A204.1 (cell line): Measurements from ENCODE around the gene ADCYAP1R1.

Source experiments
- FAIRE-seq: peaks from 2 replicates; lab custom pipeline; 2012; peaks lifted over from hg19 to GRCh38; lab: Jason Lieb, UNC

ADCYAP1R1 gene

DNA sequence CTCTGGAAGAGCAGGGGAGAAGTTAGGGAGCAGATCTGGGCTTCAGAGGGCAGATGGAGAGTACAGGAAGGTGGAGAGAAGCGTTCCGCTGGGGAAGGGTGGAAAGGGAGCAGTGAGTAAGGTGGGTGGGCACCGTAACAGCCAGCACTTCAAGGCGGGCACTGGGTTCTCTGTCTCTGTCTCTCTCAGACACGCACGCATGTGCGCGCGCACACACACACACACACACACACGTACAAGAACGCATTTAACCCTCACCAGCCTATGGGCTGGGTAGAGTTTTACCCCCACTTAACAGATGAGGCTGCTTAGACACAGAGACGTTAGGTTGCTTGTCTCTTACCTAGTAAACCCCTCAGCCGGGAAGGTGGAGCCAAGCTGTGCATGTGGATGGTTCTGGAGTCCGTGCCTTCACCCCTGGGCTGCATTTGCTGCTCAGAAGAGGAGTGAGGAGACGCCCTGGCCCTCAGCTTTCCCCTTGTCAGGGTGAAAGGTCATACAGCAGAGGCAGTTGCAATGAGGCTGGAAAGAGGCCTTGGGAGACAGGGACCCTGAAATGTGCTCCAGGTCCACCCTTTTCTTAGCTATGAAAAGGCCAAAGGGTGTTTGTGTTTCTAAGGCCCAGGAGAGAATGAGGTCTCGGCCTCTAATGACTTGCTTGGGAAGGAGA, 16.0 kb downstream of the ADCYAP1R1 start:
- FAIRE-seq: no peak

DNA sequence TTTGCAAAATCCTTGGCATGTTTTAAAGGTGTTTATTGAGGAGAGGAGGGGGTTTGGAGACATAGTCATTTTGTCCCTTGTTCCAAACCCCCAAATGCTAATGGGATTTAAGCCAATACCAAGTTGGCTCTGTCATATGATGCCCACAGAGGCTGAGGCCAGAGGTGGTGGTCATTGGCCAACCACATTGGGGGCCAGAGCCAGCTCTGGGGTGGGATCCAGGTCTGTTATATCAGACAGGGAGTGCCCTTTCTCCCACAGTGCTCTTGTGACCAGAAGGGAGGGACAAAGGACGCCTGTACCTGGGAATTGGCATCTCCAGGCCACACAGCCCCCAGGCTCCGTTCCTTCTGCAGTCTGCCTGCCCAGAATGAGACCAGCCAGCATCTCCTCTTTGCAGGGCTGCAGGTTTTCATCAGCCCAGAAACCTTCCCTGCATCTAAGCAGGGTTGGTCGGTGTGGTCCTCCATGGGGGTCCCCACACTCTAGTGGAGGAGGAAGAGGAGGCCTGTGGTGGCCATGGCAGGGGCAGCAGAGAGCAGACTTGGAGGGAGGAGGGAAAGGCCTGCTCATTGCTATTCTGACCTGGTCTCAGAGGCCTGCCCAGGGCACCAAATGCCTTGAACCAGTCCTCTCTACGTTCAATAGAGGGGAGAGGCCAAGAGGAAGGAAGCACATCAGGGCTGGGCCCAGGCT, 17.9 kb downstream of the ADCYAP1R1 start:
- no peak for FAIRE-seq

DNA sequence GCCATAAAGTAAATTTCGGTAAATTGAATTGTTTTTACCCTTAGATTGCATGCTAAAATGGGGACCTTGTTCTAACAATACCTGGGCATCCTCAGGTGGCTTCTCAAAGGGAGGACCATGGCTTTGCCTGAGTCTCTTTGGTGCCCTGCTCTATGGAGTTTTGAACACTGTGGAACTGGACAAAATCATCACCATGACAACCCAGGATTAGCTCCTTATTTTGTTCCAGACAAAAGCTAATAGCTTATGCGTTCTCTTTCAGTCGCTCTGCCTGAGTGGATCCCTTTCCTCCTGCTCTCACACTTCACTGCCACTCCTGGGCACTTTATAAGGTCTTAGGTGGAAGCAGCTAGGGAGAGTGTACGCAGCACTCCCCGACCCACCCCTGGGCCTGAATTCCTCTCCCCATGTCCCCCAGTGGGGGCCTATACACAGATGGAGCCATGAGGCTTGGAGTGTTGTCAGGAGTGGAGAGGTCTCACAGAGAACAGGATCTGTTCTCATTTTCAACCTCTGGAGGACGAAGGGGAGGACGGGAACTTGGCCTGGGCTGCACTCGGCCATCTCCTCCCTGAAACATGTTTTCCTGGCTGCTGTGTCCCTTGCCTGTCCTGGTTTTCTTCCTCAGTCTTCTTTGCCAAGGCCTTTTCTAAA, 19.0 kb downstream of the ADCYAP1R1 start:
- no peak for FAIRE-seq

DNA sequence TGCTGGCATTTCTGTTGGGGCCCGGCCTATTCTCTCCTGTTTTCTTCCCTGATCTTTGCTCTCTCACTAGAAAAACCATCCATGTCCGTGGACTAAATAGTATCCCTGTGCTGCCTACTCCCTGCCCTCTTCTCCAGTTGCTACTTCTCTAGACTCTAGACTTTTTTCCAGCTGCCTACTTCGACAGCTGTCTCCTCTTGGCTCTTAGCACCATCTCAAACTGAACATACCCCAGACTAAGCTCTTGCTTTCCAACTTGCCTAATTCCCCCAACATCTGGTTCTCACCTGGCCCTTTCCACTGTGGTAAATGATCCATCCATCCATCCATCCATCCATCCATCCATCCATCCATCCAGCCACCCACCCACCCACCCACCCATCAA, 19.5 kb downstream of the ADCYAP1R1 start:
- no peak for FAIRE-seq

DNA sequence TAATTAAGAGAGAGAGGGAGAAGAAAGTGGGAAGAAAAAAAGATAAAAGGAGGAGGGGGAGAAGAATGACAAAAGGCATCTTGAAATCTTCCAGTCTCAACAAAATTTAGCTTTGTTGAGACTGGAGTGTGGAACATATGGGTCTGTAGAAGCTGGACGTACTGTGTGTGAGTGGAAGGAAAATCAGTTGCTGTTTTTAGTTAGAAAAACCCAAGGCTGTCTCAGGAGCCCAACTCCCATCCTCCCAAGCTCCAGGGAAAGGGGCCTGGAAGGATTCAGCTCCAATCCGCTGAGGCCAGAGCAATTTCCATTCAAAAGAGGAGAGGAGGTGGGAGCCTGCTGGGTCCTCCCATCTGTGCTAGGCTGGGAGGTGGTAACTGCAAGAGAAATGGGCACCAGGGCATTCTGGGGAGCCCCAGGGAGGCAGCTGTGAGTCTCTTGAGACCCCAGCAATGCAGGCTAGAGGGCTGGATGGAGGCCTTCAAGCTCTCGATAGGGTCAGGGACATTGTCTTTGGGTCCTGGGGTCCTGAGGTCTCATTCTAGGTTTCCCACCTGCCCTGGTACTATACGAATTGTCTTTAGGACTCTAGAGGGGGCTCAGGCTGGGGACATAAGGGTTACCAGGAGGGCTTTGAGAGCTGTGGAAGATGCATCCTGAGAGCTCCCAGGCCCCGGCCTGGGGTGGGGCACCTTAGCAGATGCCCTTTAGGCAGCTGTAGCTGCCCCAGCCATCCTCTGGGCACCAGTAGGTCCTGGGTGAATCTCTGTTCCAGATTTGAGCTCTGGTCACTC, 21.4 kb downstream of the ADCYAP1R1 start:
- no peak for FAIRE-seq

DNA sequence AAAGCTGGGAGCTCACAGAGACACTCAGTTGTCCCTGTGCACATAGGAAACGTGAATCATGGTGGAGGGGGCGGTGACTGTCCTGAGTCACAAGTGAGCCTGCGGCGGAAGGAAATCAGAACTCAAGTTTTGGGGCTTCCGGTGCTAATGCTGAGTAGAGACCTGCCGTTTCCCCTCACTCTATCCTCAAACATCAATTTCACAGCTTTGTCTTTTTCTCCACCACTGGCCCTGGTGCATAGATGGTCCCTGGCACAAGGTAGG, 21.9 kb downstream of the ADCYAP1R1 start:
- no peak for FAIRE-seq

DNA sequence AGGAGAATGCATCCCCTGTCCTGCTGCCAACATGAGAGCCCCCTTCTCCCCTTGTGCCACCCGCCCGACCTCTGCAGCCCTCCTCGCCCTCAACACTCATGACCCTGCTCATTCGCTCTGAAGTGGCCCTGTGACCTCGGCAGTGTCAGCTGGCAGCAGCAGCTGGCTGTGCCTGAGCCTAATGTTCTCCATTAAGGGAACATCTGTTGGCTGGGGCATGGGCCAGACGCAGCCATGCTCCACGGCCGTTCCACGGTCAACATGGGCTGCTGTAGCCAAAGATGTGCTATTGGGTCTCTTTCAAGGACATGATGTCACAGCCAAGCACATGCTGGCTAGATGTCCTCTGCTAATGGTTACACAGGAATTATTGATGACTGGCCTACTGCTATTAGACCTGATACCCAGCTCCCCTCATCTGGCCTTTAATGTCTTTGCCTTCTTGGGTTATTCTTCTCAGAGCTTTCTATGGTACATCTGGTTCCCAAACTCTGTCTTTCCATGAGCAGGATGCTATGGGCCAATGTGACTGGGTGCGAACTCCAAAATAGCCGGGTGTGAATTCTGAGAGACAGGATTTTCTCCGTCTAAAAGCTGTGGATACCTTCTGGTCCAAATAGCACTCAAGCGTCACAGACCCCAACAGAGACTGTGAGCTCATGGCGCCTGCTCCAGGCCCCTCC, 22.4 kb downstream of the ADCYAP1R1 start:
- FAIRE-seq: no peak

DNA sequence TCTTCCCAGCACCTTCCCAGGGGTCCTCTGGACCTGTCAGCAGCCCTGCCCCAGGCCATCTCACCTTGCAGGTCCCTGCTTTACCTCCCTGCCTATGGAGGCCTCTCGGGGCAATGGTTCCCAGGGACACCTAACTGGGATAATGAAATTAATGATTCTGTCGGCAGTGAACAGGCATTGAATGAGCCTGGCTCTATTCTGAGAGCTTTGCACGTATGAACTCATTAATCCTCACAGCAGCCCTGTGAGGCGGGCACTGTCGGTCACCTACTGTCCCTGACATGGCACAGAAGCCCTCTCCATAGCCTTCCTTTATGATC, 22.9 kb downstream of the ADCYAP1R1 start:
- no peak for FAIRE-seq

DNA sequence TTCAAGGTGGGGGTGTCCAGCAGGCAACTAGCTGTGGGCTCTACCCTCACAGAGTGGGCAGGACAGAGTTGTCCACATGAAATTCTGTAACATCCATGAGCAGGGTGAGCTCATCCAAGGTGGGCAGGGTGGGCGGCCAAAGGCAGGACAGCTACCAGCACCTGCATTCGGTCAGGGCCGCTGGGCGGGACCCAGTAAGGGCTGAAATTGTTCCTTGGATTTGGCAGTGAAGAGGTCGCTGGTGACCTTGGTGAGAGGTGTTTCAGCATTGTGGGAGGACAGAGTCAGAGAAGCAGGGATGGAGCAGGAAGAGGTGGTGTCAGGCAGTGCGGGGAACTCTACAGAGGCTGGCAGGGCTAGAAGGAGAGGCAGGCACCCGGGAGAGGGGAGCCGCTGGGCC, 23.9 kb downstream of the ADCYAP1R1 start:
- FAIRE-seq: no peak

DNA sequence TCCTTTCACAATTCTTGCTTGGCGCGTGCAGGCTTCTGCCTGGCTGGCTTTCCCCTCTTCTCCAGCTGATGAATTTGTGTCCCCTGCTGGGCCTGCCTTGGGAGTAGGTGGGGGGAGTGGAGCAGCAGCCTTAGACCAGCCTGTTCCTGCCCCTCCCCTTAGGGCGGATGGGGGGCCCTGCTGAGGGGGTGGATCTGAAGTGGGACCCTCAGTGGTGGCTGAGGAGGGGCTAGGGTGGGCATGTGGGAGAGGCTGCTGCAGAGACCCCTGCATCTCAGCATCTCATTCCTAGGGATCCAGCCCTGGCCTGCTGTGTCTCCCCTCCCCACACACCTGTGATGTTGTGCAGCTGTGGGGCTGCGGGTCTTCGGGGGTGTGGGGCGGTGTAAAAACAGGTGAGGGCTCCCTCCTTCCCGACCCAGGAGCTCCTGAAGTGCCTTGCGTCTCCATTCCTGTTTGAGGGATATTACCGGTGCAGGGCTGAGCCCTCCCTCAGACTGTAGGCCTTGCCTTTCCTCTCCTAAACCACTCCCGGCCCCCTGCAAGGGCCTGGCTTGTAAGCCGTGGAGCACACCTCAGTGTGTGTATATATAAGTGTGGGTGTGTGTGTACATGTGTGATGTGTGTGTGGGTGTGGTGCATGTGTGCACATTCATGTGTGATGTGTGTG, 24.7 kb downstream of the ADCYAP1R1 start:
- FAIRE-seq: no peak

DNA sequence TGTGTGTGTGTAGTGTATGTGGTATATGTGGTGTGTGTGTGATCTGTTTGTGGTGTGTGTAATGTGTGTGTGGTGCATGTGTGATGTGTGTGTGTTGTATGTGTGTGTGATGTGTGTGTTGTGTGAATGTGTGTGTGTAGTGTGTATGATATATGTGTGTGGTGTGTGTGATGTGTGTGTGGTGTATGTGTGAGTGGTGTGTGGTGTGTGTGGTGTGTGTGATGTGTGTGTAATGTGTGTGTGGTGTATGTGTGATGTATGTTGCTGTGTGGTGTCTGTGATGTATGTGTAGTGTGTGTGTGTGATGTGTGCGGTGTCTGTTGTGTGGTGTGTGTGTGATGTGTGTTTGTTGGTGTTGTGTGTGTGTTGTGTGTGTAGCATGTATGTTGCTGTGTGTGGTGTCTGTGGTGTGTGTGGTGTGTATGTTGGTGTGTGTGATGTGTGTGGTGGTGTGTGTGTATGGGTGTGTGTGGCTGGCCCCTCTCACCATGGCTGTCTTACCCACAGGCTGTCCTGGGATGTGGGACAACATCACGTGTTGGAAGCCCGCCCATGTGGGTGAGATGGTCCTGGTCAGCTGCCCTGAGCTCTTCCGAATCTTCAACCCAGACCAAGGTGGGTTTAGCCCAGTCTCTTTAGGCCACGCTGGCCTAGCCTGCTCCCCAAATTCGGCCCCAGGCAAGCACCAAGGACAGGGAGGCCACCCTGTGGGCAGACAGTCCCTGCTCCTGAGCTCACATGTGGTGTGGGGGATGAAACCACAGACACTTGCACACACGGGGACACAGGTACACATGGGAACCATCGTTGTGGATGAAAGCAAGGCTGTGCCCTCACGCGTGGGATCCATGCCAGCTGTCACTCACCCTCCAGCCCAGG, 25.6 kb downstream of the ADCYAP1R1 start:
- no peak for FAIRE-seq

DNA sequence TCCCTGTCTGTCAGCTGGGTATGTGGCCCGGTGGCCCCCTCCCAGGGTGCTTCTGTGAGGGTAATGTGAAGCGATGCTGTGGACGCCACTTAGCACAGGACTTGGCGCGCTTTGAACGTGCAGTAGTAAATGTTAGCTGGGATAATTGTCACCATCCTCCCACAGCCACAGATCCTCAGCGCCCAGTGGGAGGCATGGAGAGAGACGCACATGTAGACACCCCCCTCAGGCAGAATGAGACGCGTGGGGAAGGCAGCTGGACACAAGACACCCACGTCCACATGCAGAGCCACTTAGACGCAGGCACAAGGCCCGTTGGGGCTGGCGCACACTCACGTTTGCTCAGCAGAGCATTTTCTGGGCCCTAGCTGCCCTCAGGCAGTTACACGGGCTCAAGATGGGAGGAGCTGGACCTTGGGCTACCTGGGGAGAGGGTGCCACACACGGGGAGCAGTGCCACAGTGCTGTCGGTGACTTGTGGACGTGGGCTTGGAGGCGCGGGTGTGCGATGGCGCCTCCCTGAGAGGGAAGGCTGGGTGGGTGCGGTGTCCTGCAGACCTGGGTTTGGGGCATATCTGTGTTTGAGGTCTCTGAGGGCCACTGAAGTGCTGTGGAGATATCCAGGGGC, 26.4 kb downstream of the ADCYAP1R1 start:
- no peak for FAIRE-seq

DNA sequence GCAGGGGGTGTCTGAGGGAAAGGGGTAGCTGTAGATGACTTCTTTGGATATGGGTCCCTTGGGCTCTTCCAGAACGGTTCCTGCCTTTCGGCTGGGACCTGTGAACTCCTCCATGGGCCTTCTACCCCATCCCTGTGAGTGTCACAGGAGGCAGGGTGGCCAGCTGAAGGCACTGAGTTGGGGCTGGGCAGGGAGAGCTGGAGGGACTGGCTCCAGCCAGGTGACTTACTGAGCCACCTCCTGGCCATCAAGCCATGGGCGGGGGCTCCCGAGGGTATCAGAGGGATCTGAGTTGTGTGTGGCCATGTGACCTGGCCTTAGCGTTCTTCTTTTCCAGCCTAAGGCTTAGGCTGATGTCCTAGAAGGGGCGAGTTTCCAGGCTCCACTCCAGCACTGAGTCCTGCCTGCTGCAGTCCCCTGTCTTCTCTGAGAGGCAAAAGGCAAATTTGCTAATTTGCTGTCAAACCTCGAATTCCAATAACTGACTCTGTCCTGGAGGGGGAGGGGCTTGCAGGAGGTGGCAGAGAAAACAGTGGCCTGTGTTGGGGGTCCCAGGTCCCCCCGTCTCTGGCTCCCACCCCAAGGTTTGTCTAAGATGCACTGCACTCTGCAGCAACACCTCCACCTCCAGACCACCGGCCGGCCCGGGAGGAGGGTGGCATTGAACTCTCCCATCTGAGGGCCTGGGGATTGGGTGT, 27.2 kb downstream of the ADCYAP1R1 start:
- no peak for FAIRE-seq

DNA sequence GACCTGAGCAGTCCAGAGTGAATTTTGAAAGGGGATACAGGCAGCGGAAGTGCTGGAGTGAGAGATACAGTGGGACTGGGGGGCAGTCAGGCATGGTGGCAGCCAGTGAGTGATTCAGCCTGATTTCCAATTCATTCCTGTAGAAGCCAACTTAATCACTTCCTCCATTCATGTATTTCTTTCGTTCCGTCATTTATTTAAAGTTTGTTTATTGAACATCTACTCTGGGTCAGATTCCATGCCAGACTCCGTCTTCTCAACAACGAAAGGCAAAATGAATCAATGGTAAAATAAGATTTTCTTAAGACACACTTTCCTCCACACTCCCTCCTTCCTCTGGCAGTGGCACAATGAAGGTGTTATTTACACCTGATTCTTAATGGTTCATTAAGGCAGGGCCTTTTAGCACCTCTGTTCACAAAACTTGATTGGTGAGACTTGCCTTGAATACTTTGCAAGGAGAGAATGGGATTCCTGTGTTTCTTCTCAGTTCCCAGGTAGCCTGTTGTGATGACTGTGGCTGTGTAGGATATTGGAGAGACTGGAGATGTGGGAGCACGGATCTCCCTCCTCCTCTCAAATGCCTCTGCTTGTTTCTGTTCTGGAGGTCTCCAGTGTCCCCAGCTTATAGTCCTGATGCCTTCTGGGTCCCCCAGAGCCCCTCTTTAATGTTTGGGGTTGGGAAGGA, 27.9 kb downstream of the ADCYAP1R1 start:
- FAIRE-seq: no peak

DNA sequence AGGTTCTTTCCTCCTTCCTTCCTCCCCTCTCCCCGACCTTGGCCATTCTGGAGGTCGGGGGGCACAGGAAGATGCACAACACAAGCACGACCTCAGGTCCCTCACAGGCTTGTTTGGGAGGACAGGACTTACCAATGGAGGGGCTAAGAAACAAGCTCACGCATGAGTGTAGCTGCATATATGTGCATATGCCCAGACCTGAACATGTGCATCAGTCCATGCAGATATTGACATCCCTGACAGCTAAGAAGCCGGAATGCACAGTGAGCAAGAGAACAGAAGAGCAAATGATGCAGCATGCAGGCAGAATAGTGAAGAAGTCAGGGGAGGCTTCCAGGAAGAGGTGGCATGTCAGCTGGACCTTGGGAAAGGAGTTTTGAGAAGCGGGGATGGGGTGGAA, 28.7 kb downstream of the ADCYAP1R1 start:
- FAIRE-seq: no peak

DNA sequence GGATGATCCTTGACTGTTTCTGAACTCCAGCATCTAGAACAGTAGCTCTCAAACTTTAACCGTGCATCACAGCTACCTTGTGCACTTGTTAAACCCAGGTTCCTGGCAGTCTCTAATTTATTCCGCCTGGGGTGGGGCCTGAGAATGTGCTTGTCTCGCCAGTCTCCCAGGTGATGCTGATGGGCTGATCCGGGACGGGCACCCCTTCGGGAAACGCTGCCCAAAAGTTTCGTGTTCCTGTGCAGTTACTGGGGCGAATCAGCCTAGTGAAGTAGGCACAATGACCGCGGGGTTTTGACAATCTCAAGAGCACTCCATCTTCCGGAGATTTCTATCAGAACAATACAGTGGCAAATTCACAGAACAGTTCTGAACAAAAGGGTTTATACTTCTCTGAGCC, 29.9 kb downstream of the ADCYAP1R1 start:
- no peak for FAIRE-seq

DNA sequence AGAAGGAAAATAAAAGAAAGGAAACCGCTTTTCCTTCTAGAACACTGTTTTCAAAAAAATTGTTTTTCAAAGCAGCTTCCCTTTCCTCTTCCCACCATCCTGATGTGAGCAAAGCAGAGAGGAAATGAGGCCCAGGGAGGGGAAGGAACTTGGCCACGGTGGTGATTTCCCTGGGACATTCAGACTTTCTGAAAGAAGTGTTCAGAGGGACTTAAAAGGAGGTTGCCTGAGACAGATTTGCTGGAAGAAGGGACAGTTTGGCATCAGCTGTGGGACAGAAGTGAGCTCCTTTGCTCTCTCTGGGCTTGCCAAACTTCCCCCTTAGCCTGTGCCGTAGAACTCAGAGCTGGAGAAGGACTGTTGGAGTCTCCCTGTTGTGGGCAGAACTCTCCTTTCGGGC, 30.3 kb downstream of the ADCYAP1R1 start:
- no peak for FAIRE-seq

DNA sequence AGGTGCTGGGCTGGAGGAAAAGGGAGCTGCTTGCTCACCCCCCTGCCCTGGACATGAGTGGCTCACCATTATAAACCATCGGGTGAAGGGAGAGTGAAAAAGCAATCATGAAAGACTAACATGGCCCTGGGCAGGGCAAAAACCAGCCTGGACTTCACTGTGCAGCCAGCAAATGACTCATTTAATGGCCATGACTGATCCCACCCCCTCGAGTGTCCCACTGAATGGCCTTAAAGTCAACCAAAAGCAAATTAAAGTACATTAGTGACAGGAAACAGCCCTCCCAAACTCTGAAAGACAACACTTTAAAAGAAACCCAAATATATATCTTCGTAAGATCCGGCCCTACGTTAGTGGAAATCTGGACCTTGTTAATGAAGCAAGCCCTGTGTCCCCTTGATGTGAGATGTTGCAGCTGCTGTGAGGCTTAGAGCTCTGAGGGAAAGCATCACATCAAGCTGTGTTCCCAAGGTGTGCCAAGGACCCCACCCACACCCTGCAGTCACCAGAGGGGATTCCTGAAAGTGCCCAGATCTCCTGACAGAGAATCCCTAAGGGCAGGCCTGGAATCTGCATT, 31.2 kb downstream of the ADCYAP1R1 start:
- FAIRE-seq: no peak

DNA sequence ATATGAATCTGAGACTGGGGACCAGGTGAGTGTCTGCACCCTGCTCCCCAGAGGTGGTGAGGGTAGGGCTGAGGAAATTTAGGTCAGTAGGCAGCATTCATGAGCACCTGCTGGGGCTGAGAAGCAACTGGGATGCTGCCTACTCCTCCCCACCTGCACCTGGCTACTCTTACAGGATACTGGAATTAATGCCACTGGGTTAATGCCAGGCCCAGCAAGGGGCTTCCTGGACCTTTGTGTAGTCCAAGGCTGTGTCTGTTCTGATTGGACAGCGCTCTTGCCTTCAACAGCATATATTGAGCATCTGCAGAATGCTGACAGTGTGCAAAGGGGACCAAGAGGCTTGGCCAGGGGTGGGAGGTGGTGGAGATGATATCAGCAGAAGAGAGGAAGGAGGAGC, 32.1 kb downstream of the ADCYAP1R1 start:
- FAIRE-seq: no peak
